Stimulated activated CD8-positive, alpha-beta memory T cell treated with anti-CD3 and anti-CD28 coated beads, Interleukin-12 subunit alpha, Interleukin-12 subunit beta, amount 100 ng/mL, for 4 hours (primary cell): ENCODE data around the gene OR2T4.

Experiments used
- DNase-seq: peaks from one replicate; pipeline ENCODE4 v3.0.0-alpha.2; 2020; ENCODE audit warnings: low read depth

OR2T4 gene, protein sequence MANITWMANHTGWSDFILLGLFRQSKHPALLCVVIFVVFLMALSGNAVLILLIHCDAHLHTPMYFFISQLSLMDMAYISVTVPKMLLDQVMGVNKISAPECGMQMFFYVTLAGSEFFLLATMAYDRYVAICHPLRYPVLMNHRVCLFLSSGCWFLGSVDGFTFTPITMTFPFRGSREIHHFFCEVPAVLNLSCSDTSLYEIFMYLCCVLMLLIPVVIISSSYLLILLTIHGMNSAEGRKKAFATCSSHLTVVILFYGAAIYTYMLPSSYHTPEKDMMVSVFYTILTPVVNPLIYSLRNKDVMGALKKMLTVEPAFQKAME

DNA sequence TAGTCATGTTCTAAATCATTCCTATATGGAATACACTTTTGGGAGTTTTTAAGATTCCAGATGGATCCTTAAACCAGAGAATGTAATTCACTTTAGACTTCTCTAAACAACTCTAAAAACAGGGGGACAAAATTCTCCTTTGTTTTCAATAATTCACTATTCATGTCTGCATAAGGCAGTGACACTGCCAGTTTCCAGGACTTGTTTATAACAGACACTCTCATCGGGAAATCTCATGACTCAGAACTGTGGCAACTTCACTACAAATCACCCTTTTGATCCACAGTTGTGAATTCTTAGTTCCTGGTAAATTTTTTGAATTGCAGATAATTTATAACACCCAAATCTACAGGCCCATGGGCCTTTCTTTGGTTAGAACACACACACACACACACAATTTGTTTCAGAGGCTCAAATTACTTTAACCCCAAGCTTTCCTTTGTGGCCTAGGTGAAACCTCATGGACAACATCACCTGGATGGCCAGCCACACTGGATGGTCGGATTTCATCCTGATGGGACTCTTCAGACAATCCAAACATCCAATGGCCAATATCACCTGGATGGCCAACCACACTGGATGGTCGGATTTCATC is at the start of gene OR2T4:
Gene OR2T4 (plus strand): TSS at position 545 of the 595 bp plus-strand sequence. CDS start 0 bp downstream, at position 545.
- DNase-seq, result no peak

DNA sequence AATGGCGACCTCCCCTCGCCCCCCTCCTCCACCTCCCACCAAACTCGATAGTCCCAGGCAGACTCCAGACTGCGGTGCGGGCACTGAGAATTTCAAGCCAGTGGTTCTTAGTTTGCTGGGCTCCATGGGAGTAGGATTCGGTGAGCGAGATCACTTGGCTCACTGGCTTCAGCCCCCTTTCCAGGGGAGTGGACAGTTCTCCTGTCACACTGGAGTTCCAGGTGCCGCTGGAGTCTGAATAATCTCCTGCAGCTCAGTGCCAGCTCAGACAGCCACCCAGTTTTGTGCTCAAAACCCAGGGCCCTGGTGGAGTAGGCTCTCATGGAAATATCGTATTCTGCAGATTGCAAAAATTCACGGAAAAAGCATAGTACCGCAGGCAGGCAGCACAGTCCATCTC is 44.7 kb upstream of the OR2T4 start:
- DNase-seq, result no peak

DNA sequence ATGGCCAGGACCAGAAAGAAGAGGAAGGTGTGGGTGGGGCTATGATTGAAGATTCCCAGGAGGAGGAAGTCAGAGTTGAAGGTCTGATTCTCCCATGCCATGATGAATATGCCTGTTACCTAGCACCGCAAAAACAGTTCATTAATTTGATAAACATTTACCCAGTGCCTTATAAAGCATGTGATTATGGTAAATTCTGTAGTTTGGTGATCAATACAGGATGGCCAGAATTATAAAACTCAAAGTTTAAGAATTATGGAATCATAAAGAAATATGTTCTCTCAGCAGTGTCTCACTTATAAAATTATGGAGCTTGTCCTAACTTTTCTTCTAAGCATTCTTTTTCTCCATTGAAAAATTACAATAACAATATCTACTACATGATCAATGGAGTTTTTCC is 37.0 kb upstream of the OR2T4 start, which contains the start of gene OR2M7:
Gene OR2M7 (minus strand): TSS at position 101 of the 400 bp plus-strand sequence. CDS start 0 bp downstream, at position 101.
- DNase-seq, result no peak

DNA sequence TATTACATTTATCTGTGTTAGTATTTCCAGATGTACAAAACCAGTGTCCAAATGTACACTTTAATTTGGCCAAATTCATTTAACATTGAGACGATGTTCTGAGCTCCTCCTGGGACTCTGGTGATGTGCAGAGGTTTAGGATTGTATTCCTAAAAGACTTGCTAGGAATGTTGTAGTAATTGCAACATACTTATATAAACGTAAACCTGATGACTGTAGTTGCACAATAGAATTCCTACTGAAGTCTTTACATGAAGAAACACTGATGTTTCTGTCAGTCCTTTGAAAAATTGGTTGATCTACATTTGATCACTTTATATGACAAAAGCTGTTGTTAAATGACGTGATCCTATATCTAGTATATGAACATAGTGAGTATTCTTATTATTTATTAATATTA is 18.0 kb upstream of the OR2T4 start:
- no peak for DNase-seq

DNA sequence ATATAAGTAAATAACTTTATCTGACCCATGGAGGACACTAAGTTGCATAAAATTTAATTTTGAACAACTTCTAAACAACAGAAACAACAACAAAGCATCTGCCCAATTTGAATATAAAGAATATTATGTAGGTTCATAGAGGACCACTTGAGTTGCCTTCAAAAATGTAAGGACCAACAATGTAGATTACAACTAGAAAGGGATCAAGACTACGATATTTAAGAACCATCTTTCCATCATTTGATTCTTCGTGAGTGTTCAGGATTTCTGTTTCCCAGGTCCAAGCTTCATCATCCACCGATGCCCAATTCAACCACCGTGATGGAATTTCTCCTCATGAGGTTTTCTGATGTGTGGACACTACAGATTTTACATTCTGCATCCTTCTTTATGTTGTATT is 13.0 kb upstream of the OR2T4 start, which contains the start of gene OR14C36:
Gene OR14C36 (plus strand): TSS at position 301 of the 400 bp plus-strand sequence. CDS start 0 bp downstream, at position 301.
- no peak for DNase-seq

DNA sequence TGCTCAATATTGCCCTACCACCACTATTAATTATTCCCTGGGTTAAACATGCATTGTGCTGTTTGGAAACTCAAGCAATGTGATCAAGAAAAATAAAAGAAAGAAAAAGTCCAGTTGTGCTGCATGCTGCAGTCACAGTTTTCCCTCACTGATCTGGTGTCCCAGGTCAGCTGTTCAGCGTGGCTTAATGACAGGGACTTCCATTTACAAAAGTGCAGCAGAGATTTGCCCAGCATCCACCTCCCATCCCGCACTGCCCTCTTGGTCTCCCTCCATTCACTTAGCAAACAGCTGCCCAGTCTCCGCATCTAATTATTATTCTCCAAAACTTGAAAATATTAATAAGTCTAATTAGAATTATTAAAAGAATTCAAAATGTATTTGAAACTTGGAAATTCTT is 2.0 kb upstream of the OR2T4 start:
- DNase-seq, result no peak

DNA sequence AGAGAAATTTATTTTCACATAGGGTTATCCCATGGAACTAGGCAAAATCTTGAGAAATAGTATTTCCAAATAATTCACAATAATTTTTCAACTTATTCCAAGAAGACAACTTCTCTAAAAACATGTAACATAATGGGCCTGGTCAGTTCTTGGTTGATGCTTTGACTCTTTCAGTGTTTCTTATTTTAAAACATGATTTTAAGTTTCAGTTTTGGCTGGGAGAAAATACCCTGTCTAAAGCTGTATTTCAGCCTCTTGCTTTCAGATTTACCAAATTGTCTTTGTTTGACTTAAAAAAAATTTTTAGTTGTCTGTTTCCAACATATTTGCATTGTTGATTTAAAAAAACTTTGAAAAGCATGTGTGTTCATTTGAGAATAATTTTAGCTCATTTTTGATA is 5.1 kb downstream of the OR2T4 start:
- no peak for DNase-seq

DNA sequence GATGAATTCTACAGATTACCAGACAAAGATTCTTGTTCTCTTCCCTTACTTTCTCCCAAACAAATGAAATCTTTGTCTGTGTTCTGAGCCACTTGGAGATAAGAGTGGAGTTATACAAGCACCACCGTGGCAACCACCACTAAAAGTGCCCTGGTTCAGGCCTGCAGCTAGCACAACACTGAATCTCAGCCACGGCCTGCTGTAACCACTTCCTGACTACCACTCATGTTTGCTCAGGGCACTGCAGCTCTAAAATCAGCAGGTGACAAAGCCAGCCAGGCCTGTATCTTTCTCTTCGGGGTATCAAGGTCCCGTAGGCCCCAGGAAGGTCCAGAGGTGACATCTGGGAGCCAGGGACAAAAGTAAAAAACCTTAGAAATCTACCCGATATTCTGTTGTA is 10.9 kb downstream of the OR2T4 start:
- no peak for DNase-seq

DNA sequence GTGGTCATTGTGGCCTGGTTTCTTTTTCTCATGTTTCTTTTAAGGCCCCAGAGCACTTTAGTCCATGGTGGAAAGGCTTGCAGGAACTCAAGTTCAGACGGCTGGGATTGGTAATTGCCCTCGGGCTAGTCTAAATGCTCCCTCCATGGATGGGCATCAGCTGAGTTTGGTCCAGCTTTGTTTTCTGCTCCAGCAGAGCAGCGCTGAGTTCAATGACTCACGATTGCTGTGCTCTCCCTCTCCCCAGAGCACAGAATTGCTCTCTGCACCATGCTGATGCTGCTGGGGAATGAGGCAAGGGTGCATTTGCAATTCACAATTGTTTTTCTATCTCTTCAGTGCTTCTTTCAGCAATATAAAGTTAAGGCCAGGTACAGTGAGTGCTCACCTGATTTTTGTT is 12.3 kb downstream of the OR2T4 start:
- DNase-seq, result no peak

DNA sequence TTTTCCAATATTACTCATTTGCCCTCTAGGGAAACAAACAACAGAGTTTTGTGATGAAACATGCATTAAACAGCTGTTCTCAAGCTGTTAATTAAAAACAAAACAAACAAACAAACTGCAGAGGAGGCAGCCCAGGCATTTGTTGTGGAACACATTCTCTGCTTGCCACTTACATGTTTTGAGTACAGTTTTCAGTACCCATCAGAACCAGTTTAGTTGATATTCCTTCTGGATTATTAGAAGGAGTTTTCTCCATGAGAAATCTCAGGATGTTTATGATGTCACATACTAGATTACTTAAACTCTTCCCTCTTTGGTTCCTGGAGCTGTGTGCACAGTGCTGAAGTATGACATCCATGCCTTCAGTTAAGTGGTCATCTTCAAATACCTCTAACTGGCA is 14.0 kb downstream of the OR2T4 start, which contains the start of gene OR2T6:
Gene OR2T6 (plus strand): TSS at position 301 of the 400 bp plus-strand sequence. CDS start 11,863 bp downstream, outside the sequence.
- DNase-seq, result no peak

DNA sequence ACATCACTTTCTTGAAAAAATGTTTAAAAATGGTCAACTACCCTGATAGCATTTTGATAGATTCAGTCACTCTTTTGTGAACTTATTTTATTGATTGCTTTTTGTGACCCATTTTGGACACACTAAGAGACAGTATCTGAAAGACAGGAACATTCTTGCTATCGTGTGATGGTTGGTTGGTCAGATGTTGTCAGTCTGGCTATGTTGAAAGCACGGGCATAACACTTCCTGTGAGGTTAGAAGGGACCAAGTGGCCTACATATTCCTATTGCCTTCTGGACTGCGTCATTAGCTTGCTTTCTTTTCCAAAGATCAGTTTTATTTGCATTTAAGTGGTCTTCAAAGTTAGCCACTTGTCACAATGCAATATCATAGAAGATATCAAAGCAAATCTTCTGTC is 15.5 kb downstream of the OR2T4 start:
- DNase-seq, result no peak

DNA sequence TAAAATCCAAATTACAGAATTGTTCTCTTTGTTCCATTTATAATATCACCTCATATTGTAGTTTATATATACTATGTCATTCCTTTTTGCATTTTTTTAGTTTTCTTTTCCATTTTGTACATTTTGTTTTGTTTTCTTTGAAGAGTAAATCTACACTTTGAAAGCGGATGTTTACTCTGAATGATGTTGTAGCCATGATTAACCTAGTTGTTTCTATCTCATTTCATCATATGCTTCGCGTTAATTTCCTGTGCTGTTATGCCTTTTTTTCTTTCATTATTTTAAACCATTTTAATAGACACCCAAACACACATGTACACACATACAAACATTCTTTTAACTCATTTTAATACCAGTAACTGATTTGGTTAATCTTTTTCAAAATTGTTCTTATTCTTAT is 19.4 kb downstream of the OR2T4 start:
- DNase-seq, result no peak

DNA sequence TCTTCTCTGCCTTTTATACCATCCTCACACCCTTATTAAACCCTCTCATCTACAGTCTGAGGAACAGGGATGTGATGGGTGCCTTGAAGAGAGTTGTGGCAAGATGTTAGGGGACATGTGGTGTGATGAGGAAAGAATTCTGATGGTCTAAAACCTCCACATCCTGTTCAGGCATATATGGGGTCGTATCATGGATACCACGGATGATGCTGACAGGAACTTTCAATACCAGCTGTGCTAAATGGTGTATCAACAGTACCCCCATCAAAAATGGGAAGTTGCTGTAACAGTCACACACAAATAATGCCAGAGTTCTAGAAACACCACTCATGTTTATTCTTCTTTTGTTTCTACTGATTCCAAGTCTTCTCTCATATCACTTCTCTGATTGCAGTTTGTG is 27.0 kb downstream of the OR2T4 start:
- no peak for DNase-seq

DNA sequence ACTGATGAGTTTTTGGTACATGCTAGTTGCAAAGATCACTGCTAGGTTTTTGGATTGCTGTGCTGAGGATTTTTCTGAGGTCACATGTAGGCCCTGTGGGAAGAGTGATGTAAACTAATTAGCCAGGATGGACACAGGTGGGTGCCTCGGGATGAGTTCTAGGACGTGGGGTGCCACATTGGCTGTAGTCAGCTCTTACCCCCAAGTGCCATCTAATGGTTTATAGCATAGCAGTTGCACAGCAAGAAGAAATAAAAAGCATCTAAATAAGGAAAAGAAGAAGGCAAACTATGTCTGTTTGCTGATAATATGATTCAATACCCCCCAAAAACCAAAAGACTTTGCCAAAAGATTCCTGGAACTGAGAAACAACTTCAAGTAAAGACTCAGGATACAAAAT is 31.6 kb downstream of the OR2T4 start:
- no peak for DNase-seq

DNA sequence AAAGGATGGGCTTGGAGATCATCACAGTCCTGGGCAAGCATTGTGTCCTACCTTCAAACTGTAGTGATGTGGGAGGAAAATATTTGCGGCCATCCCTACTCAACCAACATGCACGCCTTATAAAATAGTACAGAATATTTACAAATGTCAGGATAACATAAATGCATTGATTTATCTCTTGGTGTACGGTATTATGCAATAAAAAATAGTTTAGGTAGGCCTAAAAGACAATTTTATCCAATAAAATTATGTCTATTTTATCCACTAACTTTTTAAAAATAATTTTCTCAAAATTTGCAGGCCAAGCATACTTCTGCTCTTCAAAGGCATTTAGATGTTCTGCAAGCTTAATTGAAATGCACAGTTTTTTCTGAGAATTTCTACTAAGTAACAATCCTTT is 41.3 kb downstream of the OR2T4 start, which contains the start of gene OR2T1:
Gene OR2T1 (plus strand): TSS at position 301 of the 400 bp plus-strand sequence. CDS start 3,100 bp downstream, outside the sequence.
- DNase-seq, result no peak

DNA sequence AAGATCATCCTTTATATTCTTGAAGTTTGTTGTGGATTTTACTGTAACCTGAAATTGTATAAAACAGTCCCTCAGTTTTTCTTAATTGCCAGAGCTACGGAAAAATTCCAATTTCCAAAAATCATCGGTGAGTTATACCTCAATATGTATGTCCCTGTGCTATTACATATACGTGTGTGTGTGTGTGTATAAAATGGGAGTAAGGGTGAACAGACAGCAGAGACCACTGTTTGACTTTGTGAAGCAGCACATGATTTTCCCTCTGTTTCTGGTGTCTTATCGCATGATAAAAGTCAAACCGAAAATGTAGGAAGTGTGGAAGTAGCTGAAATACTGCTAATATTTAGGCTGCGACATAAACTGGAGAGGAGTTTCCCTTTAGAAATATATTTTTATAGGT is 42.6 kb downstream of the OR2T4 start:
- DNase-seq, result no peak

DNA sequence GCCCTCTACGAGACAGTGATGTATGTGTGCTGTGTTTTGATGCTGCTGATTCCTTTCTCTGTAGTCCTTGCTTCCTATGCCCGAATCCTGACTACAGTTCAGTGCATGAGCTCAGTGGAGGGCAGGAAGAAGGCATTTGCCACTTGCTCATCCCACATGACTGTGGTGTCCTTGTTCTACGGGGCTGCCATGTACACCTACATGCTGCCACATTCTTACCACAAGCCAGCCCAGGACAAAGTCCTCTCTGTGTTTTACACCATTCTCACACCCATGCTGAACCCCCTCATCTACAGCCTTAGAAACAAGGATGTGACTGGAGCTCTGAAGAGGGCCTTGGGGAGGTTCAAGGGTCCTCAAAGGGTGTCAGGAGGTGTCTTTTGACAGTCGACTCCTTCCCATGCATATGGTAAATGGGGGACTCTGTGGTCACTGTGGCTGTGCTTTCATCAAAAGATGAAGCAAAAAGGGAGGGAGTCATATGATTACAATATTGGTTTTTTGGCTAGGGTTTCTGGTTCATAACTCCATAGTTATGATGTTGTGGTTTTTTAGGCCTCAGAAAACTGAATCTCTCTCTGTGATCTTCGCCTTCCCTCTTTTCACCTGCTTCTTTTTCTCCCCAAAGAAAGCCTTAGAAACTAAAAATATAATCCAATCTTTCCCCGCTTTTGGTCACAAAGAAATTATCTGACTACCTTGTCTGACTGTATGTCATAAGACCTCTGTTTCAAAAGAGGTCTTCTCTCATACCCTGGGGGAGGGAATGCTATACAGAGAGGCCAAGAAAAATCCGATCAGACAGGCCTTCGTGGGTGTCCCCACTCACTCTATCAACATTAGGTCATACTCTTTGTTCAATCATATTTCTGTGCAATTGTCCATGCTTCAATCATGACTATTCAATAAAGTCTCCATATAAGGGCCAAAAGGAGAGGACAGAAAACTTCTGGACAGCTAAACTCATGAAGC is 45.5 kb downstream of the OR2T4 start:
- DNase-seq, result no peak
